Fibroblast of skin of left quadriceps (primary cell): ENCODE results near the gene SVEP1.
A peak's percentile ranks its signal among the peaks of the same experiment; 100 is the strongest.
"Not testable (repeated sequence)": the region's sequence is repeated elsewhere in the genome, so short reads cannot be mapped to it uniquely, and the experiment has no call there.

Experiments
- DNase-seq, 2 experiments: peaks; one replicate each; pipeline ENCODE4 v3.0.0-alpha.2; 2013; ENCODE audit warnings: low read depth in 2 of 2

Gene SVEP1

GRCh38 chr9:110446171-110446570 is 133.4 kb downstream of the SVEP1 start:
- no peak for DNase-seq

GRCh38 chr9:110444911-110445310 is 134.6 kb downstream of the SVEP1 start:
- DNase-seq: no peak

DNA sequence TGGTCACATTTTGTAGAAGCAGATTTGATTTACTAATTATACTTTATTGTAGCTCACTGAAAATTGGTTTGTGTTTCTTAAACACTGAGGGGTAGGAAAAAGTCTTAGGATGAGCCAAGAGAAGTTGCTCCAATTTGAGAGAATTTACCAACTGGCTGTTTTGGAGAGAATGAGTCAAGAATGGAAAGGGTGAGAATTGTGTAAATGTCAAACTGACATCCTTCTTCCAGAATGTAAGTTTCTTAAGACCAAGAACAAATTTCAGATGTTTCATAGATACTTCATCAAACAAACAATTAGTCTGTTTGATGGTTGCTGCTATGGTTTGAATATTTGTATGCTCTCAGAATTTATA is 135.7 kb downstream of the SVEP1 start:
- peak; percentile 53 to 61 for DNase-seq

DNA sequence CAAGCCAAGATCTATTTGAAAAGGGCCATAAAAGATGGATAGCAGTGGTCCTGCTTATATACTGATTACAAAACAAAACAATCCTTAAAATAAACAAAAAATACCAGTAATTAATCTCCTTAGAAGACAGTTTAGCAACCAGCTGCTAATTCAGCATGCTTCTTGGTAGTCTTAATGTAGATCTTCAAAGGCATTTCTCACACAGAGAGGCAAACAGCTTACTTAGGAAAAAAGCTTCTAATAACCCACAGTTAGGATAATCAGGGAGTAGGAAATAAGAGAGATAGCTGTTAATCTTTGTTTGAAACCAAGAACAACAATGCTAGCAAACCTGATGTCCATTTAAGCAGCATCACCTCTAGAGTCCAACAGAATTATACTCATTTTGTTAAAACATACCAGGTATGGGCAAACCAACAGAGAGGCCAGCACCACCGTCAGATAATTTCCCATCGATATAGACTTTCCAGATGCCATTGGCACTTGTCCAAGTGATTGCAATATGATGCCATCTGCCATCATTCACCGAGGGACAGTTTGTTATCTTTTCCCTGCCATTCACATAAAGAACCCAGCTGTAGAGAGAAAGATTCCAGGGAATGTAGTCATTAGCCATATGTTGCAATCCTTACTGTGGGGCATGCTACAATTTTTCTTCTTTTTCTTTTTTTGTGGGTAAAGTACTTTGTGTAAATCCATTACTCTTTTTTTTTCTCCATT is 136.2 kb downstream of the SVEP1 start:
- peak; percentile 73 for DNase-seq

DNA sequence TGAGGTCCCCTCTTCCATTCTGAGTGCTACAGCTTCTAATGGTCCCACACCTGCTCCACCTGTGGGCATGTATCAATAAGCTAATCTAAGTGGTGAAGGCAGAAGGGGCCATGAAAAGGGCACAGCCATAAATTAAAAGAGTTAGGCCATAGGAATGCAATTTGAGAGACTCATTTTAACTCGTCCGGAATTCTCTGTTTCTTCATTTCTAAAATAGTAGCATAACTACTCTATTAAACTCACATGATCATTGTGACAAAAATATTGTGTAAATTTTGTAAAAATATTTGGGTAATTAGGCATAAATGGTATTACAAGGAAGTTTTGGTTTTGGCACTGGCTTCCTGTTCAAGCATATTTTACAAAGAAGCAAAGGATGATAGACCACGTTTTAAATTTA is 138.7 kb downstream of the SVEP1 start:
- no peak for DNase-seq

DNA sequence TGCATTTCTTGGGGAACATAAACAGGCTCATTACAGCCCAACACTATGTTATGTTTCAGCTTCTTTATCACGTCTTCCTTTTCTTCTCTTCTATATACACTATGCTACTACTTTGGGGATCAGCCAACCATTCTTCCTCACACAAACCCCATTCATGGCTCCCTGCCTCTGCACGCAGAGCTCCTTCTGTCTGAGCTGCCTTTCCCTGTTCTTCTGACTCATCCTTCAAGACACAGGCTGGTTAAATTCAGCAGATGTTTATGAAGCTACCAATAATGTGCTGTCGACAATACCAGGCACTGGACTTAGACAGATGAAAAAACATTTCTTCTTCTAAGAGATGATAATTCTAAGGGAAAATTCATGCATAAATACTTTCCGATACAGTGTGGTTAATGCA is 139.4 kb downstream of the SVEP1 start:
- peak; percentile 78 to 80 for DNase-seq

DNA sequence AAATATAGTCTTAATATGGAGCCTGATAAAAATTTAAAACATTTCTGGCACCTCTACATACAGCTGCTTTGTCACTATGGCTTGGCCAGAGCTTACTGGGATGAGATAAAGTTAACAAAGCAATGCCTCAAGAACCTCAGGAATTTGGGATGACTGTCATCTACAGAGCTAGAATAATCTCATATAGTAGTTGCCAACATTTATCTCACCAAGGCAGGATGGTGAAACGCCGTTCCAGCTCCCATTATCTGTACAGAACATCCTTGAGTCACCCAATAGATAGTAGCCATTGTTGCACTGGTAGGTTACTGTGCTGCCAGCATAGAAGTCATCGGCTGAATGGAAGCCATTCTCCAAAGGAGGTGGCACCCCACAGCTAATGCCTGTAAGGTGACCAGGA is 147.3 kb downstream of the SVEP1 start:
- DNase-seq: peak in 1 of 2 experiments; percentile 18

- no peak for DNase-seq
Measured at GRCh38 chr9:110429453-110429852, 150.1 kb downstream of the SVEP1 start.

DNA sequence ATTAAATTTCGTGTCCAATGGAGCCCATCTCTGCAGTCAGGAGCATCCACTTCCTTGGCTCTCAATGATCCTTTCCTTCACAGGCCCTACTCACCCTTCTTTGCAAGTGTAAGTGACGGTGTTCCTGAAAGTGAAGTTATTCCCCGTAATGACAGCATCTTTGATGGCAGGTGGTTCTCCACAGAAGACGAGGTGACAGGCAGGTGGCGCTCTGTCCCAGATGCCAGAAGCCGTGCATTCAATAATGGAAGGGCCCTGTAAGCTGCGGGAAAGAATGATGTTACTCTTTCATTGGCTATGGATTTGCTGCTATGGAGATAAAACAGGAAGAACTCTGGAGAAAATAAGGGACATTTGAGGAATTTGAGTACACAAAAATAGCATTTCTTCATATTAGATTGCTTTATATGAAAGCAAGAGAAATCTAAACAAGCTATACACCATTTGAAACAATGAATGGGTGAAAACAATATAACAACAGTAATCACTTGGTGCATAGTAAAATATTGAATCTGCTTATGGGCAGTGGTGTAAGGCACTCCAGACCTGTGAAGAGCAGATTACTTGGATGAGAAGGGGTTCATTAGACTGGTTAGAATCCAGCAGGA is 151.9 kb downstream of the SVEP1 start:
- DNase-seq: no peak

- DNase-seq: no peak
Measured at GRCh38 chr9:110426052-110426709, 153.4 kb downstream of the SVEP1 start.

DNA sequence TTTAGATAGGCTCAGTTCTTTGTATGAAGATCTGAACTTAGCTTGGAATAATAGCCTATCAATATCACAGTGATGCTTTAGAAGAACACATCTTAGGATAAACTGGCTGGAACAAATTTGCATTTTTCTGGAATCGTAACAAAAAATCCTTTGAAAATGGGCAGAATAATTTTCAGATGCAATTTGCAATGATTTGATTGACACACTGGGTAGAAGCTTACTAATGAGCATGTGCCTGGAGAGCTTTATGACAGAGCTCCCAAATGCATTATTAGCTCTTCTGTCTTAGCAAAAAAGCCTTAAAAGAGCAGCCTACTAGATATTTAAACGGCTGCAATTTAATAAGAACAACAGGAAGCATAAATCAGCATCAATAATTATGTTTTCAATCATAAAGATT is 165.1 kb downstream of the SVEP1 start:
- DNase-seq: no peak

- no peak for DNase-seq
Measured at GRCh38 chr9:110410961-110411360, 168.6 kb downstream of the SVEP1 start.

DNA sequence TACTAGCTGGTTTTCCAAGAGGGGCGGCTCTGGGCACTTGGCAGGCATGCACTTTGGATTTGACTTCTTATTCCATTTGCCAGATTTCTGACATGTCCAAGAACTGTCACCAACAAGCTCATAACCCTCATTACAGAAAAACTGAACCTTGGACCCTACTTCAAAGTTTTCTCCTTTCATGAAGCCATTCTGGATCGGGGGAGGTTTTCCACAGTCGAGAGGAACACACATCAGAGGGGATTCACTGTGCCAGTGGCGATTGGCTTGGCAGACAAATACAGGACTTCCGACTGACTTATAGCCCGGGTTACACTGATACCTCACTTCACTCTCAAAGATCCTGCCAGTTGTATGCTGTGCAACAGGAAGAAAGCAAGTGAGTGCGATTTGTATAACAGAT is 170.9 kb downstream of the SVEP1 start:
- DNase-seq: no peak

- no peak for DNase-seq
Measured at GRCh38 chr9:110405858-110406443, 173.6 kb downstream of the SVEP1 start.

DNA sequence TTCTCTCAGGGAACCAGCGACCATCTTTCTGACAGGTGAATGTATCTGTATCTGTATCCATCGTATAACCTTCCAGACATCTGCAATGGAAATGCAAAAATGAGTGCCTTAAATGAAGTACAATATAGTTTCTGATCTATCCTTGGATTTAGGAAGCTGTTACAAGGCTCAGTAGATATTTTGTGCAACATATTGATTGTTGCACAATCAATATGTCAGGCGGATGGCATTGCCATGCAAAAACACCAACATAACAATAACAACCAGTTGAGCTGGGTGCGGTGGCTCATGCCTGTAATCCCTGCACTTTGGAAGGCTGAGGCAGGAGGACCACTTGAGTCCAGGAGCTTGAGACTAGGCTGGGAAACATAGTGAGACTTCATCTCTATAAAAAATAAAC is 175.1 kb downstream of the SVEP1 start:
- no peak for DNase-seq

- DNase-seq: no peak
Measured at GRCh38 chr9:110399983-110400382, 179.6 kb downstream of the SVEP1 start.

- not testable (repeated sequence) for DNase-seq
Measured at GRCh38 chr9:110398992-110399391, 180.5 kb downstream of the SVEP1 start.

DNA sequence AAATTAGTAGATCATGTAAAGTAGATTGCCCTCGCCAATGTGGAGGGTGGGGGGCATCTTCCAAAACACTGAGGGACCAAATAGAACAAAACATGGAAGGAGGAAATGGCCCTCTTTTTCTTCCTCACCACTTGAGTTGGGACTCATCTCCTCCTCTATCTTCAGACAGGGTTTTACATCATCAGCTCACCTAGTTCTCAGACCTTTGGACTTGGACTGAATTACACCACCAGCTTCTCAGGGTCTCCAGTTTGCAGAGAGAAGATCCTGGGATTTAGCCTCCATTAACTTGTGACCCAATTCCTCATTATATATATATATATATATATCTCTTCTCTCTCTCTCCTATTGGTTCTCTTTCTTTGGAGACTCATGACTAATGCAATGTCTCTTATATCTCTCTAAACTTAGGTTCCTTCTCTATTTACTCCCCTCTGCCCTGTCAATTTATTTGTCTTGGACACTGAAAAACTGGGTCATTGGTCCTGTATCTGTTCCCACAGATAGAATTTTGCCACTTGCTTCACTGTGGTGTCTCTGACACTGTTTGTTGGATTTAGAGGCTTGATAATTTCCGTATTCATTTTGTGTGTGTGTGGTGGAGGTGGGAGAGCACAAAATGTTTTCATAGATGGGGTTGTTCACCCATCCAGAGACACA is 187.6 kb downstream of the SVEP1 start:
- no peak for DNase-seq

- DNase-seq: no peak
Measured at GRCh38 chr9:110389148-110389750, 190.3 kb downstream of the SVEP1 start.

DNA sequence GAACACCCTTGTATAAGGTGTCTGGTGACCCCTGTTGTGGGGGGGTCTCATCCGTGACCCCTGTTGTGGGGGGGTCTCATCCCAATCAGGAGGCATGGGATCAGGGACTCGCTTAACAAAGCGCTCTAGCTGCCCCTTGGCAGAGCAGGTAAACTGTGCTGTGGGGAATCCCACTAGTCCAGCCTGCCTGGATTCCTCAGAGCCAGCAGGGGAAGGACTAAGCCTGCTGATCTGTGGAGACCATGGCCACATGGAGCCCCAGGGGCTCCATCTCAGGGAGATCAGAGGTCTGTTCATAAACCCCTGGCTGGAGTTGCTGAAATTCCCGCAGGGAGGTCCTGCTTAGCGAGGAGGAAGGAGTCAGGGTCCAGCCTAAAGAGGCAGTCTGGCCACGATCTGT is 196.1 kb downstream of the SVEP1 start:
- no peak for DNase-seq

- DNase-seq: no peak
Measured at GRCh38 chr9:110382731-110383130, 196.8 kb downstream of the SVEP1 start.
